OCI-LY3 (cell line): ENCODE data around the gene IL18R1.

ENCODE experiments used
- EZH2phosphoT487 ChIP-seq: fragments of 200-600 bp; shearing (Covaris generic); IDR thresholded peaks from 2 replicates; pipeline ENCODE4 v1.6.1; 2018; ENCODE audit warnings: antibody characterized with exemption, mixed run types, low read depth
- TF ChIP-seq, protein P1 (sequence below): fragments of 200-600, 300-600 bp; sonication (generic); IDR thresholded peaks from 2 replicates; pipeline ENCODE4 v1.5.1; 2014; ENCODE audit warnings: antibody characterized with exemption, low read length, low read depth

DNA sequence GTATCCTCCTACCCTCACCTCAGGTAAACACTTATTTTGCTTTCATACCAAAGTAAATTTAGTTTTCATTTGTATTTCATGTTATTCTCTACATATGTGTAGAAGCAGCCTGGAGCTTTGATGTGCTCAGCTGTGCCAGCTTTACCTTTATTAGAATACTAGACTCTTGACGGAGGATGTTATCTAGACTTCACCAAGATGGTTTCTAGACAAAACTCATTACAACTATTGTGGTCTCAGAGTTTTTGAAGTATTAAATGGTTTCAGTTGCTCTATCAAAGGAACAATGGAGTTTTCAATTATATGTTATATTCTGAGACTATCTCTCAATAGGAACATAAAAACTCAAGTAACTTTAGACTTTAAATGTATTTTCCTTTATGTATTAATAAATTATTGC is 62.4 kb downstream of the IL18R1 start:
- TF ChIP-seq, protein P1, sequence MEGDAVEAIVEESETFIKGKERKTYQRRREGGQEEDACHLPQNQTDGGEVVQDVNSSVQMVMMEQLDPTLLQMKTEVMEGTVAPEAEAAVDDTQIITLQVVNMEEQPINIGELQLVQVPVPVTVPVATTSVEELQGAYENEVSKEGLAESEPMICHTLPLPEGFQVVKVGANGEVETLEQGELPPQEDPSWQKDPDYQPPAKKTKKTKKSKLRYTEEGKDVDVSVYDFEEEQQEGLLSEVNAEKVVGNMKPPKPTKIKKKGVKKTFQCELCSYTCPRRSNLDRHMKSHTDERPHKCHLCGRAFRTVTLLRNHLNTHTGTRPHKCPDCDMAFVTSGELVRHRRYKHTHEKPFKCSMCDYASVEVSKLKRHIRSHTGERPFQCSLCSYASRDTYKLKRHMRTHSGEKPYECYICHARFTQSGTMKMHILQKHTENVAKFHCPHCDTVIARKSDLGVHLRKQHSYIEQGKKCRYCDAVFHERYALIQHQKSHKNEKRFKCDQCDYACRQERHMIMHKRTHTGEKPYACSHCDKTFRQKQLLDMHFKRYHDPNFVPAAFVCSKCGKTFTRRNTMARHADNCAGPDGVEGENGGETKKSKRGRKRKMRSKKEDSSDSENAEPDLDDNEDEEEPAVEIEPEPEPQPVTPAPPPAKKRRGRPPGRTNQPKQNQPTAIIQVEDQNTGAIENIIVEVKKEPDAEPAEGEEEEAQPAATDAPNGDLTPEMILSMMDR = no peak
- no peak for TF ChIP-seq EZH2phosphoT487
